Sigmoid colon (tissue), 4 donors: ENCODE measurements around the gene ASH1L.

ENCODE experiments used
- EP300 ChIP-seq, 4 donors: sonication (generic); formaldehyde crosslinking; IDR thresholded peaks; one replicate each; pipeline ENCODE4 v1.6.1; 2017; ENCODE audit warnings: antibody characterized with exemption in 4 of 4
- POLR2A ChIP-seq, 2 donors: fragments of 450-650 bp; IDR thresholded peaks; one replicate each; pipeline ENCODE4 v1.6.1; 2016; ENCODE audit warnings: antibody characterized with exemption in 2 of 2, mild to moderate bottlenecking in 2 of 2, moderate library complexity in 2 of 2
- POLR2AphosphoS5 ChIP-seq, 4 donors: sonication (generic); formaldehyde crosslinking; IDR thresholded peaks; one replicate each; pipeline ENCODE4 v1.6.1; 2017; ENCODE audit warnings: antibody characterized with exemption in 4 of 4
- TF ChIP-seq, protein P1 (sequence below), 4 experiments: fragments of 450-650 bp in 3 of 4; fragments of 200-600 bp in 1 of 4; IDR thresholded peaks; one replicate each; pipeline ENCODE4 v1.5.1; 2016 to 2019; ENCODE audit warnings: antibody characterized with exemption in 4 of 4, mild to moderate bottlenecking in 3 of 4, moderate library complexity in 2 of 4

- TF ChIP-seq, protein P1, sequence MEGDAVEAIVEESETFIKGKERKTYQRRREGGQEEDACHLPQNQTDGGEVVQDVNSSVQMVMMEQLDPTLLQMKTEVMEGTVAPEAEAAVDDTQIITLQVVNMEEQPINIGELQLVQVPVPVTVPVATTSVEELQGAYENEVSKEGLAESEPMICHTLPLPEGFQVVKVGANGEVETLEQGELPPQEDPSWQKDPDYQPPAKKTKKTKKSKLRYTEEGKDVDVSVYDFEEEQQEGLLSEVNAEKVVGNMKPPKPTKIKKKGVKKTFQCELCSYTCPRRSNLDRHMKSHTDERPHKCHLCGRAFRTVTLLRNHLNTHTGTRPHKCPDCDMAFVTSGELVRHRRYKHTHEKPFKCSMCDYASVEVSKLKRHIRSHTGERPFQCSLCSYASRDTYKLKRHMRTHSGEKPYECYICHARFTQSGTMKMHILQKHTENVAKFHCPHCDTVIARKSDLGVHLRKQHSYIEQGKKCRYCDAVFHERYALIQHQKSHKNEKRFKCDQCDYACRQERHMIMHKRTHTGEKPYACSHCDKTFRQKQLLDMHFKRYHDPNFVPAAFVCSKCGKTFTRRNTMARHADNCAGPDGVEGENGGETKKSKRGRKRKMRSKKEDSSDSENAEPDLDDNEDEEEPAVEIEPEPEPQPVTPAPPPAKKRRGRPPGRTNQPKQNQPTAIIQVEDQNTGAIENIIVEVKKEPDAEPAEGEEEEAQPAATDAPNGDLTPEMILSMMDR (IDR thresholded peaks at IDR 0.05): no peak
- TF ChIP-seq POLR2A (IDR thresholded peaks at IDR 0.05): no peak
- no peak for TF ChIP-seq EP300 (IDR thresholded peaks at IDR 0.05)
- TF ChIP-seq POLR2AphosphoS5 (IDR thresholded peaks at IDR 0.05): no peak
These were observed 13.9 kb downstream of the ASH1L start for GRCh38 chr1:155548706-155549105.
